Fibroblast of skin of abdomen (primary cell): ENCODE measurements around the gene GSC. TPM values are rescaled to one million over a fixed set of nuclear protein-coding genes. Genes with fewer than 3 reads are reported as not detected.
"Not testable (repeated sequence)": the region's sequence is repeated elsewhere in the genome, so short reads cannot be mapped to it uniquely, and the experiment has no call there.

Source experiments
- DNase-seq: peaks from one replicate; pipeline ENCODE4 v3.0.0-alpha.2; 2013
- polyA plus RNA-seq, 2 experiments: library from polyadenylated mRNA; unstranded; fragments of 120-200 nt; gene quantifications; one replicate each; pipeline ENCODE4 v1.2.1, GENCODE V29; 2013; ENCODE audit not compliant: insufficient read length in 2 of 2

Gene GSC
- polyA plus RNA-seq (2013, experiment 1 of 2; ENCODE audit: insufficient read length) = 0.36 TPM
- polyA plus RNA-seq (2013, experiment 2 of 2; ENCODE audit: insufficient read length) = 0.57 TPM

DNA sequence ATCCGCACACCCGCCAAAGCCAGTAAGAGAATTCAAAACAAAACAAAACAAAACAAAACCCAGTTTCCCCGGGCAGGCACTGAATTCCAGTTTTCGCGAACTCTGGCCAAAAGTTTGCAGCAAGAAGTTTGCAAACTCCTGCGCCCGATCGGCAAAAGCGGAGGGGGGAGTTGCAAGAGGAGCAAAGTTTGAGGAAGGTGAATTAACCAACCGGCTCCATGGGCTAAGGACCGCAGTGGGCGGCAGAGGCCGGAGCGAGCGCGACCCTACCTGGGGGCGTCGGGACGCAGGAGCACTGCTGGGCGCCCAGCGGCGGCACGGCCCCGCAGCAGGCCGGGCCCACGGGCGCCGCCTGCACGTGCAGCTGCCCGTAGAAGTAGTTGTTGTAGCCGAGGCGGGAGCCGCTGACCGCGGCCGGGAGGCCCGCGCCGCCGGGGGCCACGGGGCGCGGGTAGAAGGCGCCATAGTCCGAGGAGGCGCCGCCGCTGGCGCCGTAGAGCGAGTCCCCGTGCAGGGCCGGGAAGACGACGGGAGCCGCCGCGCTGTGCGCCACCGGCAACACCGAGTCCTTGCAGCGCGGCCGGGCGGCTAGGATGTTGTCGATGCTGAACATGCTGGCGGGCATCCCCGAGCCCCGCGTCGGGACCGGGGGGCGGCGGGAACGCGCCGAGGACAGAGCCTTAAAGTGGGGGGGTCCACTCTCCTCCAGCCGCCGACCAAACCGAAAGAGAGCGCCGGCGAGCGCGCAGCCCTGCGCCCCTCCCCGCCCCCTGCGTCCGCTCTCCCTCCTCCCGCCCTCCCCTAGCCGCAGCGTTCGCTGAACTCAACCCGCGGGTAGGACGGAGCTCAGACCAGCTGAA lies at the start of gene GSC:
TSS of gene GSC (minus strand) at position 723 of the 860 bp plus-strand sequence. CDS start at position 625, 98 bp downstream.
- DNase-seq = peak; percentile 56

DNA sequence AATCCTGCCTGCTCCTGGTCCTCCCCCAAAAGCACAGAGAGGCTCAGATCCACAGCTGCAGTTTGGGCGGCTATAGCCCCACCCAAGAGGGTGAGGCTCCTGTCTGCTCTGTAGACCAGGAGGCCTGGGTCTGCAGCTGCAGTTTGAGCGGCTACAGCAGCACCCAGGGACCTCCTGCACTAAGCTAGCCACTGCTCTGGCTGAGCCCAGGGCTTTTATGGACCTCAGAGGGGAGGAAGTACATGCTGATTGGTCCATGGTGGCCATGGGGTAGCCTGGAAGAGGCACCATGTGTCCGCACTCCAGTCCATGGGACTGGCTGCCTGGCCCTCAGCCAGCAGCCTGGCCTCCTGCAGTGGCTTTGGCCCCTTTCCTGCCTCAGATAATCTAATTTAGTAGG lies 49.6 kb upstream of the GSC start:
- no peak for DNase-seq

DNA sequence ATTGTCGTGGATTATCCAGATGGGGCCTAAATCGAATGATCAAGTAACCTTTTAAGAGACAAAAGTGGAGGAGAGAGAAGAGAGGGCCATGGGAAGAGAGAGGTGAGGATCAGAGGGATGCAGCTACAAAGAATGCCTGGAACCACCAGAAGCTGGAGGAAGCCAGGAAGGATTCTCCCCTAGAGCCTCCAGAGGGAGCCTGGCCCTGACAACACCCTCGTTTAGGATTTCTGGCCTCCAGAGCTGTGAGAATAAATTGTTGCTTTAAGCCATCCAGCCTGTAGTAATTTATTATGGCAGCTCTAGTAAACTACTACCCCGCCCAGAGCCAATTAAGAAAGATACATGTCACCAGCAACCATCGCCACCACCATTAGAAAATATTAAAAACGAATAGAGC lies 46.2 kb upstream of the GSC start:
- DNase-seq = no peak

DNA sequence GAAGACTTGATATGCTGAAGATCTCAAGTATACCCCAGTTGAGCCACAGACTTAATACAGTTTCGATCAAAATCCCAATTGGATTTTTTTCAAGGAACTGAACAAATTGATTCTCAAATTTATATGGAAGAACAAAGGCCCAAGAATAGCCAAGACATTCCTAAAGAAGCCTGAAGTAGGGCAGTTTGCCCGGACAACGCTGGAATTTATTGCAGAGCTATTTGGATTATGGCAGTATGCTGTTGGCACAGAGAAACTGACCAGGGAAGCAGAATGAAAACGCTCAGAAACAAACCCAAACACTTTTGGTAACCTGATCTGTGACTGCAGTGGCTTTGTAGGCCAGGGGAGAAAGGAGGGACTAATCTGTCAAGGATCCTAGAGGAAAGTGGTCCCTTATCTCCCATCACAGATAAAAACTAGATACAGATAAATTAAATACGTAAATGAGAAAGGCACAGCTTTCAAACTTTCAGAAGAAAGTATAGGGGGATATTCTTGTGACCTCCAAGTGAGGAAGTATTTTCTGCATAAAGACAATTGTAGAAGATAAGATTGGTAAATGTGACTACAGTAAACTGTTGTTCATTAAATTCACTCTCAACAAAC lies 35.9 kb upstream of the GSC start:
- DNase-seq = peak; percentile 6

DNA sequence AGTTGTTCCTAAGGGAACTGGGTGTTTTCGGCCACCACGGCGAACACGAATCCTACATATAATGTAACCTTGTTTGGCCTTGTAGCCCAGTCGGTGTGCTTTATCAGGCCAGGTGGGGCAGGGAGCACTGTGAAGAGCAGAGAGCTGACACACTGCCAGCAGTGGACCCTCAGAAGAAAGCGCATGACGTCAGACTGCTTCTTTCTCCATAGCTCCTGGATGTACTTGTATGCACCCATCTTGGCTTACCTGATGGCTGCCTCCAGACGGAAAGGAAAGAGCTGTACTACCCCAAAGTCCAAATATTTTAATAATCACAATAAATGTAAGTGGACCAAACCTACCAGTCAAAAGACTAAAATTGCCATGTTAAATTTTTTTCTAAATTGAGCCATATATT lies 31.3 kb upstream of the GSC start:
- no peak for DNase-seq

DNA sequence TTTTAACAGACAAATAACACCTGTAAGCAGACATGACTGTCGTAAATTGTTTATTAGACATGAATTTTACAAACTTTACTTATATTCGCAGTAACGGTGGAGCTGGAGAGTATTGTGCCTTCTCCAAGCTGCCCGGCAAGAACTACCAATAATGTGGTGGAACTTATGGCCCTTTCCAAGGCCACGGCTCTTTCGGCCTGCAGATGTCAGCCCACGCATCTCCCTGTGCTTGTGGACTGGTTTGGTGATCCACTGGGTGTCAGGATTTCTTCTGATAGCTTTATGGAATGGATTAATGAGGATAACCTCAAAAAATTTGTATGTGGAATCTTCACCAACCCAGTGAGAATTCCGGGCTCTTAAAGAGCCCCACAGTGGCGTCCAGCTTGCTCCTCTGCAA lies 30.9 kb upstream of the GSC start:
- DNase-seq = not testable (repeated sequence)

DNA sequence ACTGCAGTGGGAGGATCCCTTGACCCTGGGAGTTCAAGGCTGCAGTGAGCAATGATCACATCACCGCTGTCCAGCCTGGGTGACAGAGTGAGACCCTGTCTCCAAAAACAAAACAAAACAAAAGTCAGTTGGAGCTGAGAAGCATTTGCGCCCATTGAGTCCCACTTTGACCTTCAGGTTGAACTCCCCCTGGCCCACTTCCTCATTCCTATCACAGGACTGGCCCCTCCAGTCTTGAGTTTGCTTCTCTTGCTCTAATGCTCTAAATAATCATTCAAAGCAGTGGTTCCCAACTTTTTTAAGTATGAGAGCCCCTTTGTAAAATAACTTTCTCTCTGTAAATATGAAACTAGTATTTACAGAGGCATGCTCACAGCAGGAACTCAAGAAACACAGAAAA lies 28.0 kb upstream of the GSC start:
- DNase-seq = no peak

DNA sequence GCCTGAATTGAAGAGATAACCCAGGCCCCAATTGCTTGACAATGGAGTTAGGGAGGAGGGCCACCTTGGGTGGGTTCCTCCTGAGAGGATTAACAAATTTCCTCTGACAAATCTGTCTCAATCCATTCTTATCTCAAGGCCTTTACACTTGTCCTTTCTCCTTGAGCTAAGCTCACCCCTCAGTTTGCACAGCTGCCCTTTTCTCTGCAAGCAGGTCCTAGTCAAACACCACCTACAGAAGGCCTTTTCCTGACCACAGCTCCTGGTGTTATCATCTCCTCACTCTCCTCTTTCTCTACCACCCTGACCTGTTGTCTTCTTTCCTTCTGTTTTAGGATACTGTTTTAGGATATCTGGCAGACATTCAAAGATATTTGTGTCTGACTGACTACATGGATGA lies 26.4 kb upstream of the GSC start:
- DNase-seq = no peak

DNA sequence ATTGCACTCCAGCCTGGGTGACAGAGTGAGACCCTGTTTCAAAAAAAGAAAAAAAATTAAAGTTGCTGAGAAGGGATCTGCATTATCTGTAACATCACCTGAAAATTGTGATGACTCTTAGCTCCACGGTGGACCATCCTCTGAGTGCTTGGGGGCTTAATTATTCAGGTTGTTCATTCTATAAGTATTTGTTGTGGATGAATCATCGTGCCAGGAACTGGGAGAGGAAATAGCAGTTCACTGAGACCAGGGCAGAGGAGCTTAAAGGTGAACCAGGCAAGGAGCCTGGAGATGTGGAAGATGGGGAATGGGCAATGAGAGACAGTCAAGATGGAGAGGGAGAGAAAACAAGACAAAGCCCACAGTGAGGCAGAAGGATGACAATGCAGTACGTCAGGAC lies 25.5 kb upstream of the GSC start:
- DNase-seq = no peak

DNA sequence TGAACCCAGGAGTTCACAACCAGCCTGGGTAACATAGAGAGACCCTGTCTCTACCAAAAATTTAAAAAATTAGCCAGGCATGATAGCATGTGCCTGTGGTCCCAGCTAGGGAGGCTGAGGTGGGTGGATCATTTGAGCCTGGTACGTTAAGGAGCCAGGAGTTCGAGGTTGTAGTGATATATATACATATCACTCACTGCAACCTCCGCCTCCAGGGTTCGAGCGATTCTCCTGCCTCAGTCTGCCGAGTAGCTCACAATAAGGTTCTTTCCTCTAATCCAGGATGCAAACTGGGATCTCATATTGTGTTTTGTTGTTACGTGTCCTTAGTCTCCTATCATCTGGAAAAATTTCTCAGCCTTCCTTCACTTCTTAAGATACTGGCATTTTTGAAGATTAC lies 24.0 kb upstream of the GSC start:
- no peak for DNase-seq

DNA sequence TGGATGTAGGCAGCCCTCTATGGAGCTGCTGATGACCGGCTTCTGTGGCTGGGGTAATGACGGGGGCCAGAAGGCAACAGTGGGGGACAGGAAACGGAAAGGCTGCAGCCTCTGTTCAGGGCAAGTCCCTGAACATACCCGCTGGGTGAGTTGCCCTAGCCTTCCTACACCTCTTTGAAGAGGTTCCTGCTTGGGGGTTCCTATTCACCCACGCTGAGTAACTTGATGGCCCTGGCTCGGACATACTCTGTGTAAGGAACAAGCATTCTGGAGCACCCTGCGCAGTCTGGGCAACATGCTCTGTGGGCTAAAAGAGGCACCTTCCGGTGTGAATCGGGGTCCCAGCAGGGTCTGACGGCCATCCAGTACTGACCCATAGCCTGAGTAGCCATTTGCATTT lies 17.7 kb upstream of the GSC start:
- DNase-seq = no peak

DNA sequence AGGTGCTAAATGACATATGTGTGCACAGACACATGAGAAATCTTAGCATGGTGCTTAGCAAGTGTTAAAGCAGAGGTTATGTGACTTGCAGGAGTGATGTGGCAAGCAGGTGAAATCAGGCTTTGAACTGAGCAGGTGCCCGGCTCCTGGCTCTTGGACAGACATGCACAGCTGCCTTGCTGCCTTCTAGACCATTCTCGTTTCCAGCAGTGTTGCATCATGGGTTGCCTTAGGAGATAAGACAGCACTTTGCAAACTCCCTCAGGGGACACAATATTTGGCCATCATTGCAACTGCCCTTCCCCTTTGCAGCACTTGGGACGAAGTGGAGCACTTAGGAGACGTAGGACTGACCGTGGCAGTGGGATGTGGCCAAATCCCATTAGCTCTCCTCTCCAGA lies 17.2 kb upstream of the GSC start:
- no peak for DNase-seq

DNA sequence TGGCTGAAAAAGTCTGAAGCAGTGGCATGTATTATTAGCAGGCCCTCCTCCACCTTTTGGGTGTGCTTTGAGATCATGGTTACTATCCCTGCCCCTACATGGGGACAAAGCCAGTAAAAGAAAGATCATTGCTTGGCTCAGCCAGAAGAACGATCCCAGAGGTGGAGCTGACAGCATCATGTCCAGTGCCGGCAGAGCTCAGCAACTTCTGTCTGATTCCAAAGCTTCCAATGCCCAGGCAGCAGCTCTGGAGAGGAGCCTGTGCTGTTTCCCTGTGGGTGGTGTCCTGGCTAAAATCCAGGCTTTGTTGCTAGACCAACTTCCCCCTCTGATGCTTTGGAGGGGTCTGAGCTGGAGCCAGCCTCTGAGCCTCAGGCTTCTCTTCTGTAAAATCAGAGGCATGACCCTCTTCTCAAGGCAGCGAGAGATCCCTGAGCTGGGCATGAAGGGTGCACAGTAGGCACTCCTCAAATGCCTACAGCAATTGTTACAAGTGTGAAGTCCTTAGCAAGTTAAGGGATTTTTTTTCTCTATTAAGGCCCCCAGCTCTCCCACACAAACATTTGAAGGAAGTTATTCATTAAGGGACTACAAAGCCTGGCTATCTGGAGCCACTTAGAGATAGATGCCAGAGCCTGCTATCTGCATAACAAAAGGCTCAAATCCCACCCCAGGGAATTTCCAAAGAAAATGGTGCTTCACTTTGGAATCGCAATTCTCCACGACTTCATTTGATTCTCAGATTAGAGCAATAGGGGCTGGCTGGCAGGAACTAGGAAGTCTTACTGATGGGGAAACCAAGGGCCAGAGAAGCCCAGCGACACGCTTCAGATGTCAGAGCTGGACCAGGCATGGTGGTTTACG lies 10.9 kb upstream of the GSC start:
- no peak for DNase-seq

DNA sequence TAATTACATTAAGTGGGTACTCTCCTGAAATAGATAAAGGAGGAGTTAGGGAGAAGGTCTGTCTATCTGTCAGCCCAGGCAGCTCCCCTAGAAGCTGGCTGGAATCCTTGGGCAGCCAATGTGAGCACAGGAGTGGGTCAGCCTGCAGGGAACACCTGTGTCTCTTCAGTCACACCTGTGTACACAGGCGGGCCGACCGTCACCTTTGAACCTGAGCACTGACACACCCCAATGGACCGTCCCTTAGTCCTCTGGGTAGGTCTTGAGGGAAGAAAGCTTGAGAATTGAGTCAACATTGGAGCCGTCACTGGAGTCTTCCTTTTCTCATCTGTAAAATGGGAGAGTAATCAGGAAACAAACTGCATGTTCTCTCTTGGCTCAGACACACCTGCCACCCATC lies 9.8 kb upstream of the GSC start:
- DNase-seq = no peak

DNA sequence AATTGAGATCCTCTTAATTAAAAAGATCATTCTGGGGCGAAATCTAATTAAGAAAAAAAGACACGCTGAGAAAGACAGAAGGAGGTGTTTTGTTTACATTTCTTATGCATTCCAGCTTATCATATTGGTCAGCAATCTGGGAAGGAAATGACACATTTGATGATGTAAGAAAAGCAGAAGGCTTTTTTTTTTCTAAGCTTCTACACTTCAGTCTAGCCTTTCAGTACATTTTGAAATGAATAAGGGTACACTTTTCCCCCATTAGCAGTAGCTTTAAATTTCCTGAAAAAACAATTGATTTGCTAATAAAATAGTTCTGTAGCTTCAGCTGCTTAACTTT lies 5.9 kb upstream of the GSC start:
- peak; percentile 12 for DNase-seq

DNA sequence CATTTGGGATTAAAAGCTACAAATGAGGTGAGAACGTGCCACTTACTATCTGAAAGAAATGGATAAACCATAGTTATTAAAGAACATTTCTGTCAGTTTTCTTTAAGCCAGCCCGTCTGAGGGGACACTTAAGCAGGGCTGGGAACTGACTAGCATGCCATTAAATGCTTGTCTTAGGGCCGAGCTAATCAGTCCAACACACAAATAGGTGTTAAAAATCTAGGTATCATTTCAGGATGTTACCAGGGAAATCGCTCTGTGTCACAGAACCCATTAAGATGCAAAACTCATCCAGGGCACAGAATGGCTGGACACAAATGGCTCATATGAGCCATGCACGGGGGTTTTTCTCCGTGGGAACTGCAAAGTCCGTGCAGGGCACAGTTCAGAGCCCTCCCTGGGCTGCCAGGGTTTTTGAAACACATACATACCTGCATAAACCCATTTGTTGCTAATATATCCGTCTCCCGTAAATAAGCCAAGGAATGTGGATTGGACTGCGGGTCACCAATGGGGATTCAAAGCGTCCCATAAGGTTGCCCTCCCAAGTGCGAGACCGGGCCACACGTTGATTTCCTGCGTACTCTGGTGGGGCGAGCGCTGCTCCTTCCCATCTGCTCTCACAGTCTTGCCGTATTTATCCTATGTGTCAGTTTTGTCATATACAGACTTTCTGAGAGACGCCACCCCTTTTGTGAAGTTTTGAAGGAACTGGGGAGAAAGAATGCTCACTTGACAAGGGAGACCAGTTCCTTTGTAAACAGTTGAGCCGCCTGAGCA lies 5.4 kb upstream of the GSC start:
- no peak for DNase-seq

DNA sequence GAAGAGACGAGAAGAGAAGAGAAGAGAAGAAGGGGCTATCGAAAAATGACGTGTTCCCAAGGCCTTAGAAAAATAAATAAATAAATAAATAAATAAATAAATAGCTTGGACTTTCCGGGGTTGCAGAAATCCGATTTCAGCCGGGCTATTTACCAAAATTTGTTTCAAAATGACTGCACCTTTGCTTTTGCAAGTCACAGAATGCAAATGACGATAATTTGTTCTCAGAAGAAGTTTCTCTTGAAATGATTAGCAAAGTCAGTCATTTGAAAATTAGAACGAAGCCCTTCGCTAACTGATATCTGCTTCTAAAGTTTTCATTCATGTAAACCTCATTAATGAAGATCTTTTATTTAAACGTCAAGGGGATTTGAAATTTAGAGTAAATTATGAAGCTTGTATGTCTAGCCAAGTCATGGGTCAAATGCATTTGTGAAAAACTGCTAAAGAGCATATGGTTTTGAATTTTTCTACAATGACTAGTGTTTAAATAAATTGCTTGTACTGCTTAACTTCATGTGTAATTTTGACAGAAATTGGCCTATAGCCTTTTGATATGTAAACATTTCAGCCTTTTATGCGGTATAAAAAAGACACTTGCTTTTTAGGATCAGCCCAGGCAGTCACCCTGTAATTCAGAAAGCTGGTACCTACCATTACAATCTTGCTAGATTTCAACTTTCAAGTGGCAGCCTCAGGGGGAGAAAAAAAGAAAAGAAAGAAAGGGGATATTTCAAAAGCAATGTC lies 4.6 kb upstream of the GSC start:
- no peak for DNase-seq

DNA sequence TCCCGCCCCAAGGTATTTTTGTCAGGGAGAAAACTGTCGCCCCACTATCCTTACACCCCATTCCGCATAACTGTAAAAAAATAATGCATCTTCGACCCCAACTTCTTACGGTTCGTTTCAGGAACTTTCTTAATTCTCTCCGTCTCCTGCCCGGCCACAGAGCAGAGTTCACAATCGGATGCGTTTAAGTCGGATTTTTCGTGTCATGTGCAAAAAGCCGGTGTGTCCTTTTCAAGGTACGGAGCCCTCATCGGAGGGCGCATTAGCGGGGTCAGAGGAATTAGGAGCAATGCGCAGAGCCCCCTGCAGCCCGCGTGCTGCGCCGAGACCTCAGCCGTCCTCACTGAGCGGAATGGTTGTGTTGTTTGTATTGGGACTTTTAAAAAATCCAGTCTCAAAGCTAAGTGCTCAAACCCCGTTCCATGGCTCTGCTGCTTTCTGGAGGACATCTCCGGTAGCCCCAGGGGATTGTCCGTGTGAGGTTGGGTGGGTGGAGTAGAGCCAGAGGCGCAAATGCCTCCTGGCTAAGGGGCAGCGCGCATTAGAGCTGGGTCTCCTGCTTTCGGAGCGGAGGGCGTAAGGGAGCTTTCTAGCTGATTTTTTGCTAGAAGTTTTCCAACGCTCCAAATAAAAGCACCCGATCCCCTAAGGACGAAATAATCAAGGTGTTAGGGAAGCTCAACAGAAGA lies 3.9 kb upstream of the GSC start:
- no peak for DNase-seq

DNA sequence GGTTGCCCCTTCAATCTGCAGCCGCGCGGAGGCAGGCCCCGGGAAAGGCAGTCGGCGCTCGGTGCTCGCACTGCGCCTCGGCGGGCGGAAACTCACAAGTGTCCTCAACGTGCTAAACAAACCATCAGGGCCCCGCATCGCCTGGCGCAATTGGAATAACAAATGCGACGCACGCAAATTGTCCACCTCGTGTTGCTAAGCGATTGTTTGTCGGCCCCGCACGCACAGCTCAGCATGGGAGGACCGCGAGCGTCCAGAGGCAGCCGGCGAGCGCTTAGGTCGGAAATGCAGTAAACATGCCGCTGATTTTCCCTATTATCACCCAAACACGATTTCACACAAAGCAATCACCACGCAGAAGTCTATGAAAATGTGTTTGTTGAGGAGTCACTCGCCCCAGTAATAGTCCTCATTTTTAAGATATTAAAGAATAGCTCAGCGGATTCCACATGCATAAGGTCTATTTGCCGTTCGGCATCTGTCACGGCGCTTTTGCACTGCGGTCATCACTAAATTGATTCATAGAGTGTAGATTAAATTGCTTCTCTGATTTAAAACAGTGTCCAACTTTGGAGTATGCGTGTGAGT lies 3.2 kb upstream of the GSC start:
- DNase-seq = no peak

DNA sequence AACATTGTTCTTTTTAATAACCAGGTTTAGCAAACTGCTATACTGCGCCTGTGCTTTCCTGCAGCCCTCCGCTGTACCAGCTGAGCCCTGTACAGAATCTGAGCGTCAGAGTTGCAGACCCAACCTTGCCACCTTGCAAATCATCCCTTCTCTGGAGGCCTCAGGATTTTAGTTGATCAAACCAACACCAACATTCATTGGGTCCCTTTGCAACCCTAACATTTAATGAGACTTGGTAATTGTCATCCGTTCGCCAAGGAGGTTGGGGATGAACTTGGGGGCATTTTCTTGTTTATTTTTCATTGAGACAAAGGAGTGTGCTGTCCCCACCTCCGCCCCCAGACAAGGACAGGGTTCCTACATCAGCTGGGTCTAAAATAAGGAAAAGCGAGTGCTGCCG lies 2.6 kb upstream of the GSC start:
- DNase-seq = no peak
